Measurements from ENCODE around the gene RPL31.

DNA sequence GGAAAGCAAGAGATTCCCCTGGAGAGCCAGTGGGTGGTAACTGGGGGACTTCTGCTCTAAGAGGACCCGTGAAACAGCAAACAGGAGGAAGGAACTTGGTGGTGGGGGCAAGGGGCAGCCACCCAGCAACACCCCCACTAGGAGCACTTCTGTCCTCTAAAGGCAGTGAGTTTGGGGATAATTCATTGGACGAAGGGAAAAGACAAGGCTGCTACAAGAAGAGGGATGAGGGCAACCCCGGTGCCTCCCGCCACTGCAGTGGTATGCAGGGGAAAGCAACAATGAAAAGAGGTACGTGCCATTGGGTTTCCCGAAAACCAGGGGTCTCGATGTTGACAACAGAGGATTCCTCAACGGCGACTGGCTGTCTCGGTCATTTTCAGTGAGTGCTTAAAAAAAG, 9.1 kb downstream of the RPL31 start:
- TF ChIP-seq, protein P1, sequence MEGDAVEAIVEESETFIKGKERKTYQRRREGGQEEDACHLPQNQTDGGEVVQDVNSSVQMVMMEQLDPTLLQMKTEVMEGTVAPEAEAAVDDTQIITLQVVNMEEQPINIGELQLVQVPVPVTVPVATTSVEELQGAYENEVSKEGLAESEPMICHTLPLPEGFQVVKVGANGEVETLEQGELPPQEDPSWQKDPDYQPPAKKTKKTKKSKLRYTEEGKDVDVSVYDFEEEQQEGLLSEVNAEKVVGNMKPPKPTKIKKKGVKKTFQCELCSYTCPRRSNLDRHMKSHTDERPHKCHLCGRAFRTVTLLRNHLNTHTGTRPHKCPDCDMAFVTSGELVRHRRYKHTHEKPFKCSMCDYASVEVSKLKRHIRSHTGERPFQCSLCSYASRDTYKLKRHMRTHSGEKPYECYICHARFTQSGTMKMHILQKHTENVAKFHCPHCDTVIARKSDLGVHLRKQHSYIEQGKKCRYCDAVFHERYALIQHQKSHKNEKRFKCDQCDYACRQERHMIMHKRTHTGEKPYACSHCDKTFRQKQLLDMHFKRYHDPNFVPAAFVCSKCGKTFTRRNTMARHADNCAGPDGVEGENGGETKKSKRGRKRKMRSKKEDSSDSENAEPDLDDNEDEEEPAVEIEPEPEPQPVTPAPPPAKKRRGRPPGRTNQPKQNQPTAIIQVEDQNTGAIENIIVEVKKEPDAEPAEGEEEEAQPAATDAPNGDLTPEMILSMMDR (IDR thresholded peaks at IDR 0.05): no peak
- TF ChIP-seq, protein P2, sequence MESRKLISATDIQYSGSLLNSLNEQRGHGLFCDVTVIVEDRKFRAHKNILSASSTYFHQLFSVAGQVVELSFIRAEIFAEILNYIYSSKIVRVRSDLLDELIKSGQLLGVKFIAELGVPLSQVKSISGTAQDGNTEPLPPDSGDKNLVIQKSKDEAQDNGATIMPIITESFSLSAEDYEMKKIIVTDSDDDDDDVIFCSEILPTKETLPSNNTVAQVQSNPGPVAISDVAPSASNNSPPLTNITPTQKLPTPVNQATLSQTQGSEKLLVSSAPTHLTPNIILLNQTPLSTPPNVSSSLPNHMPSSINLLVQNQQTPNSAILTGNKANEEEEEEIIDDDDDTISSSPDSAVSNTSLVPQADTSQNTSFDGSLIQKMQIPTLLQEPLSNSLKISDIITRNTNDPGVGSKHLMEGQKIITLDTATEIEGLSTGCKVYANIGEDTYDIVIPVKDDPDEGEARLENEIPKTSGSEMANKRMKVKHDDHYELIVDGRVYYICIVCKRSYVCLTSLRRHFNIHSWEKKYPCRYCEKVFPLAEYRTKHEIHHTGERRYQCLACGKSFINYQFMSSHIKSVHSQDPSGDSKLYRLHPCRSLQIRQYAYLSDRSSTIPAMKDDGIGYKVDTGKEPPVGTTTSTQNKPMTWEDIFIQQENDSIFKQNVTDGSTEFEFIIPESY (IDR thresholded peaks at IDR 0.05; ENCODE audit: borderline replicate concordance, low read depth): no peak
- TF ChIP-seq, protein P3, sequence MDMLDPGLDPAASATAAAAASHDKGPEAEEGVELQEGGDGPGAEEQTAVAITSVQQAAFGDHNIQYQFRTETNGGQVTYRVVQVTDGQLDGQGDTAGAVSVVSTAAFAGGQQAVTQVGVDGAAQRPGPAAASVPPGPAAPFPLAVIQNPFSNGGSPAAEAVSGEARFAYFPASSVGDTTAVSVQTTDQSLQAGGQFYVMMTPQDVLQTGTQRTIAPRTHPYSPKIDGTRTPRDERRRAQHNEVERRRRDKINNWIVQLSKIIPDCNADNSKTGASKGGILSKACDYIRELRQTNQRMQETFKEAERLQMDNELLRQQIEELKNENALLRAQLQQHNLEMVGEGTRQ (IDR thresholded peaks at IDR 0.05; ENCODE audit: borderline replicate concordance, low read depth, low read length): no peak

All from SK-N-SH (cell line).